ENCODE data around the gene RIN3.

DNA sequence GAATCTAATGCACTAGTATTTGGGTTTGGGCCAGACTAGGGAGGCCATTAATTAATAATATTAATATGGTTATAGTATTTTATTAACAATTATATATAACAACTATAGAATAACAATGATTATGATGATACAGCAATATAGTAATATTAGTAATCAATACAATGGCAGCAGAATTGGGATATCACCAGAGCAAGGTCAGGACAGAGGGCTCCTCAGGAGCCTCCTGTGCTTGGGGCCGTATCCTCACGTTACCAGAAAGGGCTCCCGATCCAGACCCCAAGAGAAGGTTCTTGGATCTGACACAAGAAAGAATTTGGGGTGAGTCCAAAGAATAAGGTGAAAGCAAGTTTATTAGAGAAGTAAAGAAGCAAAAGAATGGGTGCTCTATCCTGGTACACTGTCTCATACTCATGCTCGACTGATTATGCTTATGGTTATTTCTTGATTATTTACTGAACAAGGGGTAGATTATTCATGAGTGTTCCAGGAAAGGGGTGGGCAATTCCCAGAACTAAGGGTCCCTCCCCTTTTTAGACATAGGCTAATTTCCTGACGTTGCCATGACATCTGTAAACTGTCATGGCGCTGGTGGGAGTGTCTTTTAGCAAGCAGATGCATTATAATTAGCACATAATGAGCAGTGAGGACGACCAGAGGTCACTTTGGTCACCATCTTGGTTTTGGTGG lies 61.6 kb downstream of the RIN3 start:
- TF ChIP-seq, protein P1, sequence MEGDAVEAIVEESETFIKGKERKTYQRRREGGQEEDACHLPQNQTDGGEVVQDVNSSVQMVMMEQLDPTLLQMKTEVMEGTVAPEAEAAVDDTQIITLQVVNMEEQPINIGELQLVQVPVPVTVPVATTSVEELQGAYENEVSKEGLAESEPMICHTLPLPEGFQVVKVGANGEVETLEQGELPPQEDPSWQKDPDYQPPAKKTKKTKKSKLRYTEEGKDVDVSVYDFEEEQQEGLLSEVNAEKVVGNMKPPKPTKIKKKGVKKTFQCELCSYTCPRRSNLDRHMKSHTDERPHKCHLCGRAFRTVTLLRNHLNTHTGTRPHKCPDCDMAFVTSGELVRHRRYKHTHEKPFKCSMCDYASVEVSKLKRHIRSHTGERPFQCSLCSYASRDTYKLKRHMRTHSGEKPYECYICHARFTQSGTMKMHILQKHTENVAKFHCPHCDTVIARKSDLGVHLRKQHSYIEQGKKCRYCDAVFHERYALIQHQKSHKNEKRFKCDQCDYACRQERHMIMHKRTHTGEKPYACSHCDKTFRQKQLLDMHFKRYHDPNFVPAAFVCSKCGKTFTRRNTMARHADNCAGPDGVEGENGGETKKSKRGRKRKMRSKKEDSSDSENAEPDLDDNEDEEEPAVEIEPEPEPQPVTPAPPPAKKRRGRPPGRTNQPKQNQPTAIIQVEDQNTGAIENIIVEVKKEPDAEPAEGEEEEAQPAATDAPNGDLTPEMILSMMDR (conservative IDR thresholded peaks at IDR 0.05; ENCODE audit: low read depth, low read length) = no peak
- TF ChIP-seq EZH2 (IDR thresholded peaks at IDR 0.05; ENCODE audit: borderline replicate concordance, low read depth, low read length, poor library complexity, severe bottlenecking) = no peak
